ENCODE results near the gene IFIT5. TPM values are rescaled to one million over a fixed set of nuclear protein-coding genes. Genes with fewer than 3 reads are reported as not detected.

Gene IFIT5
- total RNA-seq, 1 donor from 2014 or later, result 25.3 TPM

GRCh38 chr10:89413398-89413912 lies 913 bp upstream of the IFIT5 start:
- Histone ChIP-seq H3K4me3 (peak overlapping the region; percentile 76), H3K27ac (peak overlapping the region; percentile 93), H3K9me3 (no peaks in the 10 kb centered on the region), H3K4me1 (peaks cover 49% of the 10 kb centered on the region), H3K27me3 (ENCODE audit: low read depth) (no peaks in the 10 kb centered on the region), H3K36me3 (peaks cover 13% of the 10 kb centered on the region)
- intact Hi-C loops (cut with DNase I), result no loop called here
- no peak for ATAC-seq
- DNase-seq, result no peak
- TF ChIP-seq, protein P1, sequence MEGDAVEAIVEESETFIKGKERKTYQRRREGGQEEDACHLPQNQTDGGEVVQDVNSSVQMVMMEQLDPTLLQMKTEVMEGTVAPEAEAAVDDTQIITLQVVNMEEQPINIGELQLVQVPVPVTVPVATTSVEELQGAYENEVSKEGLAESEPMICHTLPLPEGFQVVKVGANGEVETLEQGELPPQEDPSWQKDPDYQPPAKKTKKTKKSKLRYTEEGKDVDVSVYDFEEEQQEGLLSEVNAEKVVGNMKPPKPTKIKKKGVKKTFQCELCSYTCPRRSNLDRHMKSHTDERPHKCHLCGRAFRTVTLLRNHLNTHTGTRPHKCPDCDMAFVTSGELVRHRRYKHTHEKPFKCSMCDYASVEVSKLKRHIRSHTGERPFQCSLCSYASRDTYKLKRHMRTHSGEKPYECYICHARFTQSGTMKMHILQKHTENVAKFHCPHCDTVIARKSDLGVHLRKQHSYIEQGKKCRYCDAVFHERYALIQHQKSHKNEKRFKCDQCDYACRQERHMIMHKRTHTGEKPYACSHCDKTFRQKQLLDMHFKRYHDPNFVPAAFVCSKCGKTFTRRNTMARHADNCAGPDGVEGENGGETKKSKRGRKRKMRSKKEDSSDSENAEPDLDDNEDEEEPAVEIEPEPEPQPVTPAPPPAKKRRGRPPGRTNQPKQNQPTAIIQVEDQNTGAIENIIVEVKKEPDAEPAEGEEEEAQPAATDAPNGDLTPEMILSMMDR (IDR thresholded peaks at IDR 0.05), result no peak

GRCh38 chr10:89414879-89415821 lies 782 bp downstream of the IFIT5 start:
- Histone ChIP-seq H3K9me3 (no peaks in the 10 kb centered on the region), H3K4me3 (peak overlapping the region; percentile 76), H3K4me1 (peaks cover 64% of the 10 kb centered on the region), H3K36me3 (peaks cover 17% of the 10 kb centered on the region), H3K27me3 (ENCODE audit: low read depth) (no peaks in the 10 kb centered on the region), H3K27ac (peak overlapping the region; percentile 93)
- TF ChIP-seq, protein P1 (IDR thresholded peaks at IDR 0.05), result no peak
- DNase-seq (peak; percentile 68), ATAC-seq (peak; percentile 81 to 82)
- intact Hi-C loops (cut with DNase I), result no loop called here

DNA sequence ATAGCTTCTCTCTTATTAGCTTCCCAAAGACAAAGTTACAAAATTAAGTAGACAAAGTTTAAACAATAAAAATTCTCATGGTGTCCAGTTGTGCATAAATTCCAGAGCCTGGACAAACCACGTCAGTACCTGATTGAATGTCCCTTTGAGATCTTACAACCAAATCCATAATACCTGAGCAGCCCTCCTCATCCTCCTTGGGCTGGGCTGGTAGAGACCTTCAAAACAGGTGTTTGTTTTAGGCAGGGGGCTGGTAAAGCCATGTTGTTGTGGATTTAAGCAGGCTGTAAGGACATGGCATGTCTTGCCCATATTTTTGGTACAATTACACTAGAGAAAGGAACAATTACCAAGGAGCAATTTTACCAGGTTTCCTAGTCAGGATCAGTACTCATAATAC lies 2.1 kb downstream of the IFIT5 start:
- TF ChIP-seq, protein P1 (IDR thresholded peaks at IDR 0.05), result no peak
- DNase-seq (no peak), ATAC-seq (no peak)
- no peaks in the 10 kb centered on the region for H3K27me3 ChIP-seq (ENCODE audit: low read depth)
- H3K4me3 ChIP-seq, result no peak overlapping the region
- H3K27ac ChIP-seq, result no peak overlapping the region
- peaks cover 17% of the 10 kb centered on the region for H3K36me3 ChIP-seq
- H3K4me1 ChIP-seq, result peaks cover 68% of the 10 kb centered on the region
- intact Hi-C loops (cut with DNase I), result no loop called here
- H3K9me3 ChIP-seq, result no peaks in the 10 kb centered on the region

DNA sequence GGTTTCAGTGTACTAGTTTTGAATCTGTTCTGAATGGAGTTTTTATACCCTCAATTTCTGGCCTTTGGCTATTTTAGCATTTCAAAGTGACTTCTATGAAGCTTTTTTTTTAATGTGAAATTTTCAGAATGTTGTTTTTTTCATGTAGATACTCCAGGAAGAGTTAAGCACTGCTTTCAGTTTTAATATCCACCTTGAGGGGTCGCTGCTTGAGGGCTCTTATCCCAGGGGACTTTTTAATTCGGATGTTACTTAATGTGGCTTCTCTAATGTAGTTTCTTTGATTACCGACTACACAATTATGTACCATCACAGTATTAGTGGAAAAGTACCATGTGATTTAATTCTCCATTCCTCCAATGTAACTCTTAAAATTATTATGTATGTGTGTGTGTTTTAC lies 5.2 kb downstream of the IFIT5 start:
- no peak overlapping the region for H3K27ac ChIP-seq

GRCh38 chr10:89421018-89421476 lies 6.7 kb downstream of the IFIT5 start:
- DNase-seq (no peak), ATAC-seq (peak; percentile 80 to 86)
- no peaks in the 10 kb centered on the region for H3K9me3 ChIP-seq
- H3K27ac ChIP-seq, result no peak overlapping the region
- H3K4me1 ChIP-seq, result peaks cover 48% of the 10 kb centered on the region
- no peak overlapping the region for H3K4me3 ChIP-seq
- TF ChIP-seq, protein P1 (IDR thresholded peaks at IDR 0.05), result no peak
- H3K36me3 ChIP-seq, result peaks cover 17% of the 10 kb centered on the region
- intact Hi-C loops (cut with DNase I), result no loop called here
- H3K27me3 ChIP-seq (ENCODE audit: low read depth), result no peaks in the 10 kb centered on the region

More for the DNA sequence above, 5.2 kb downstream of the IFIT5 start:
- Histone ChIP-seq H3K4me1 (peaks cover 58% of the 10 kb centered on the region), H3K9me3 (no peaks in the 10 kb centered on the region), H3K27me3 (ENCODE audit: low read depth) (no peaks in the 10 kb centered on the region), H3K4me3 (no peak overlapping the region), H3K36me3 (peaks cover 17% of the 10 kb centered on the region)
- intact Hi-C loops (cut with DNase I), result no loop called here
- TF ChIP-seq, protein P1 (IDR thresholded peaks at IDR 0.05), result peak; percentile 33
- DNase-seq (no peak), ATAC-seq (no peak)
